ENCODE data around the gene SUGP2.

Gene SUGP2

DNA sequence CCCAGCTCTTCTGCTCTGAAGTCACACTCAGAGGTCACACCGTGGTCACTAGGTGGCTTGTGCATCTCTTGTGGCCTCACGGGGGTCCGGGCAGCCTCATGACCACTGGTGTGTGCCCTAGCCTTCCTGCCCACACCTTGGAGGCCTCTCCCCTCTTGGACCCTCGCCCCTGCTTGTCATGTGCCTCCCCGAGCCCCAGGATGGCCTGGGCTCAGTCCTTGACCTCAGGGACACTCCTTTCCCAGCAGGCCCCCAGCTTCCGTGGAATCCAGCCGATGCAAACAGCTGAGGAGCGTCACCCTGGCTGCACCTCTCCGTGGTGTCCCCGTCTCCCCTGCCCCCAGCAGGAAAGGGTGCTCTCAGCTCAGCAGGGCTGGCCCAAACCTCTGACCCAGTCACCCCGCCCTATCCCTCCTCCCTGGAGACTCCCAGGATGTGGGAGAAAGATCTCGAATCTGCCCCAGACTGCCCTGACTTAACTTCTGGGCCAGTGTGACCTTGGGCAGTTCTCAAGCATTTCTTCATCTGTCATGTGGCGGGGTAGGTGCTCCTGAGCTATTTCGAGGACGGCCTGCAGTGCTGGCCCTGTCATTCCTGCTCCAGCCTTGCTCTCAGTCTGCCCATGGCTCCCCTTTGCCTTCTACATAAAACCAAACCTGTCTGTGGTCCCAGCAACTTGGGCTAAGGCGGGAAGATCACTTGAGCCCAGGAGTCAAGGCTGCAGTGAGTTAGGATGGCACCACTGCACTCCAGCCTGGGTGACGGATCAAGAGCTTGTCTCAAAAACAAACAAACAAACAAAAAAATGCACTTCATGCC is 25.9 kb upstream of the SUGP2 start:
- DNase-seq, result no peak

DNA sequence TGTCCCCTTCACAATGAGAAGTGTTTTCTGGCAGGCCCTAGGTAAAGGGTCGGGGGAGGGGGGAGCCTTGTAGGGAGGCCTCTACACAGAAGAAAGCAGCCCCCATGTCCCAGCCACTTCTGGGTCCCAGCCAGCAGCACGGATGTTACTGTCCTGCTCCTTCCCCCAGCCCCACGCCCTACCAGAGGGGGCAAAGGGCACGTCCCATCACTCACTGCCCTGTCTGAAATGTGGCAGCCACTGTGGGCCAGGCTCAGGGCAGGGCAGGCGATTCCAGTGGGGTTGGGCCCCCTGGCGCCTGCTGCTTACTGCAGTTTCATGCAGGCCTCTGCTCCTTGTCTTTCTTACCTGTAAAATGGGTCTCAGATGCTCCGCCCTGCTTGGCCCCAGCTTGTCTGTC is 24.4 kb upstream of the SUGP2 start:
- DNase-seq, result no peak

DNA sequence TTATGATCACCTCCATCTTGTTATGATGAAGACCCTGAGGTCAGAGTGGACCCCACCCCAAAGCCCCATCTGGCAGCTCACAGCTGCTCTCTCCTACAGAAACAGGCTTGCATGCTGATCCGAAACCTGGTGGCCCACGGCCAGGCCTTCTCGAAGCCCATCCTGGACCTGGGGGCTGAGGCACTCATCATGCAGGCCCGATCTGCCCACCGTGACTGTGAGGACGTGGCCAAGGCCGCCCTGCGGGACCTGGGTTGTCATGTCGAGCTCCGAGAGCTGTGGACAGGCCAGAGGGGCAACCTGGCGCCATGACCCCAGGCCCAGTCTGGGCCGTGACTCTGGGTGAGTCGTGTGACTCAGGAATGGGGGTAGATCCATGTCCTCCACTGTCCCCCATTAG is 24.0 kb upstream of the SUGP2 start:
- DNase-seq, result no peak

DNA sequence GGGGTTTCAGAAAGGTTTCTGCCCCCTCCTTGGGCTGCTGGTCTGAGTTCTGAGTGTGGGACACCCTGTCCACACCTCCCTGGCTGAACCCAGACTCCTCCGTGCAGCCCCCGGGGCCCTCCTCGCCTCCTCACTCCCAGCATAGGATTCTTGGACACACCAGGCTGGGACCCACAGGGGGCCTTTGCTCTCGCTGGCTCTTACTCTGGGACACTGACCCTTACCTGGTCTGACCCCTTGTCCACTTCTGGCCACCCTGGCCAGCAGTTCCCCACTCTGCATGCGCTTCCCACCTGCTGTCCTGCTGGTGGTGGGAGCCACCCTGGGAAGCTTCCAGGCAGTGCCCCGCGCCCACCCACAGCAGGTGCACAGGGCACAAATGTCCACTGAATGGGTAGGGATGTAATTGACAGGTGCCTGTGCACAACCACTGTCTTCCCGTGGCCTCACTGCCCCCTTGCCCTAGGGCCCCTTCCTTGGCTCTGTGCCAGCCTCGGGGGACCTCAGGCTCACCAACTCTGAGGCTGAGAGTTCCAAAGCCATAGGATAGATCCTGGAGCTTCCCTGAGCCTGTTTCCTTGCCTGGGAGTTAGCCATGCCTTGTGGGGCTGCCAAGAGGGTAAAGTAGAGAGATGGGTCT is 23.4 kb upstream of the SUGP2 start:
- no peak for DNase-seq

DNA sequence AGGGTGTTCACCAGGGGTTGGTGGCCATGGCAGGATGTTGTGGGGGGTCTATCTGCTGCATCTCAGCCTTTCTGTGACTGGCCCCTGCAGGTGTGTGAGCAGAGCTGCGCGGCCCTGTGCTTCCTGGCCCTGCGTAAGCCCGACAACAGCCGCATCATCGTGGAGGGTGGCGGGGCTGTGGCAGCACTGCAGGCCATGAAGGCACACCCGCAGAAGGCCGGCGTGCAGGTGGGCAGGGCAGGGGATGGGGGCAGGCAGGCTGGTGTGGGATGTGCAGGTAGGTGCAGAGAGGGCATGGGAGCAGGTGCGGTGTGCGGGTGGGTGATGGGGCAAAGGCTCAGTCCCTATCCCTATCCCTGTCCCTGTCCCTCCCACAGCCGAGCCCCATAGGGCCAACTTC is 22.4 kb upstream of the SUGP2 start:
- DNase-seq, result no peak

DNA sequence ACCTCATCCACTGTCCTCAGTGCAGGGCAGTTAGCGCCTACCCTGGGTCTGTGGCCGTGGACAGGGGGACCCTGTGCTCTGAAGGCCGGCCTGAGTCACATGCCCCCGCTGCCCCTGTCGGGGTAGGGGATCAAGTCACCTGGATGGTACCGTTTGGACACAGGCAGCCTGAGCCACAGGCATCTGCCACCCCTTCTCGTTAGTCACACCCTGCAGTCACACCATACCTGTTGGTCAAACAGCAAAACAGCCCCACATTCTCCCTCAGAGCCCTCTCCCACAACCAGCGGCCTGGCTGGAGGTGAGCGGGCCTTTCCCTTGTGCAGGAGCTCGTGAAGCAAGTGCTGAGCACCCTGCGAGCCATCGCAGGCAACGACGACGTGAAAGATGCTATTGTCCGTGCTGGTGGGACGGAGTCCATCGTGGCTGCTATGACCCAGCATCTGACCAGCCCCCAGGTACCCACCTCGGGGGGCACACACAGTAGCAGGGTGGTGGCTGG is 21.7 kb upstream of the SUGP2 start:
- DNase-seq, result no peak

DNA sequence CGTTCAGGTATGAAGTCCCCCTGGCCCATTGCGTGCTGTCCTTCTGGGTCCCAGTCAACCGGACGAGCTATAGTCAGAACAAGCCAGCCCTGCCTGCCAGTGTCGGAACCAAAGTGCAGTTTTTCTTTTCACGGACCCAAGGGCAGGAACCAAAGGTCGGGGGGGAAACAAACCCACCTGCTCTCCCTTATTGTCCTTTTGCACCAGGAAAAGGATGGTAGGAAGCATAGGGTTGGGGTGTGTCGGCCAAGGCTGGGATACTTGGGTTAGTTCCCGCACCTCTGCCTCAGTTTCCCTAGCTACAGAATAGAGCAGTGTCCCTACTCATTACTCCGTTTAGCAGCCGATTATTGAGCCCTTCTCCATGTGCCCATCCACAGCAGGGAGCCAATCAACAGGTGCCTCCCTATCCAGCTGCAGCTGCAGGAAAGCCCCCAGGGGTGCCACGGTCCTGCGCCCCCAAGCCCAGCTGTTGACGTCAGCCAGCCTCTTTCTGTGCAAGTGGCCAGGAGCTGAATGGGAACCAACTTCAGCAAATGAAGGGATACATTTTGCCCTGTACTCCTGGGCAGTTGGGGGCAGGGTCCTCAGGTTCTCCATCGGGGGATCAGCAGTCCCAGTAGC is 21.1 kb upstream of the SUGP2 start:
- no peak for DNase-seq

DNA sequence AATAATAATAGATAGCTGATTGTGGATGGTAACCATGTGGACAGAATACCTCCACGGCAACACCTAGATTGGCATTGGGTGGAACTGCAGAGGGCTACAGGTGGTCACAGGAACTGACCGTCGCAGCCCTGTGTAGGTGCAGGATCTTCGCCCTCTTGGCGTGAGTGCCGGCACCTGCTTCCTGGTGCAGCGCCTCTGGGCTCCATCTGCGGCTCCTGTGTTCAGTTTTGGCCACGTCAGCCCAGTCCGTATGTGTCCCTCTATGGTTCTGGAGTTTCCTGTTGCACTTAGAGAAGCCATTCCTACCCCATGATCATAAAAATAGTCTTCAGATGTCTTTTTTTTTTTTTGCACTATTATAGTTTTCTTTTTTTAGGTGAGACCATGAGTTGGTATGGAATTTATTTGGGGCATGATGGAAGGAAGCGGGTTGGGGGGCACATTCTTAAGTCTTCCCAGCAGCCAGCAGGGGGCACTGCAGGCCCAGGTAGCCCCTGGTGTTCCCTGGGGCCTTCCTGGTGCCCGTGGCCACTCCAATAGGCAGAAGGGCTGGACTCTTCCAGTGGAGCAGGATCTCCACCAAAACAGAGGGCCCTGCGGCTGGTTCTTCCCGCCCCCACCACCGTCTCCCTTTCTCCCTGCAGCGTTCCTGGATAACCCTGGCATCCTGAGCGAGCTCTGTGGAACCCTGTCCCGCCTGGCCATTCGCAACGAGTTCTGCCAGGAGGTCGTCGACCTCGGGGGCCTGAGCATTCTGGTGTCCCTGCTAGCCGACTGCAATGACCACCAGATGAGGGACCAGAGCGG is 20.4 kb upstream of the SUGP2 start:
- peak; percentile 67 for DNase-seq

DNA sequence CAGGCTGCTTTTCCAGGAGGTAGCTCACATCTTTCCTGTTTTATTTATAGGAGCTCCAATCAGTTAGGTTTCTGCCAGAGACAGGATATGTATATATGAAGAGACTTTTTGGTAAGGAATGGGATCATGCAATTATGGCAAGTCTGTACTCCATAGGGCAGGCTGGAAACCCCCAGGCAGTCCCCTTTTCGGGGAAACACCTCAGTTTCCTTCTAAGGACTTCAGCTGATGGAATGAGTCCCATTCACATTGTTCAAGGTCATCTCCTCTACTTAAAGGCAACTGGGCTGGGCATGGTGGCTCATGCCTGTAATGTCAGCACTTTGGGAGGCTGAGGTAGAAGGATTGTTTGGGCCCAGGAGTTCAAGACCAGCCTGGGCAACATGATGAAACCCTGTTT is 19.6 kb upstream of the SUGP2 start:
- no peak for DNase-seq

DNA sequence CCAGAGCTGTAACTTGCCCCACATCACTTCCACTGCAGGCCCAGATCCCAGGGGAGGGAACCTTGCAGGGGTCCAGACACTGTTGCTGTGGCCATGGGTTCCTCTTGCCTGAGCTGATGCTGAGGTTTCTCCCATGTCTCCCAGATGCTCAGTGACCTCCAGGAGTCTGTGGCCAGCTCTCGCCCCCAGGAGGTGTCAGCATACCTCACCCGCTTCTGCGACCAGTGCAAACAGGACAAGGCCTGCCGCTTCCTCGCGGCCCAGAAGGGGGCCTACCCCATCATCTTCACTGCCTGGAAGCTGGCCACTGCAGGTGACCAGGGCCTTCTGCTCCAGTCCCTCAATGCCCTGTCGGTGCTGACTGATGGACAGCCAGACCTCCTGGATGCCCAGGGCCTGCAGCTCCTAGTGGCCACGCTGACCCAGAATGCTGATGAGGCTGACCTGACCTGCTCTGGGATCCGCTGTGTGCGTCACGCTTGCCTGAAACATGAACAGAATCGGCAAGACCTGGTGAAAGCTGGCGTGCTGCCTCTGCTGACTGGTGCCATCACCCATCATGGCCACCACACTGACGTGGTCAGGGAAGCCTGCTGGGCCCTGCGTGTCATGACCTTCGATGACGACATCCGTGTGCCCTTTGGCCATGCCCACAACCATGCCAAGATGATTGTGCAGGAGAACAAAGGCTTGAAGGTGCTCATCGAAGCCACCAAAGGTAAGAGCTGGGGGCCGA is 18.3 kb upstream of the SUGP2 start:
- DNase-seq, result no peak

DNA sequence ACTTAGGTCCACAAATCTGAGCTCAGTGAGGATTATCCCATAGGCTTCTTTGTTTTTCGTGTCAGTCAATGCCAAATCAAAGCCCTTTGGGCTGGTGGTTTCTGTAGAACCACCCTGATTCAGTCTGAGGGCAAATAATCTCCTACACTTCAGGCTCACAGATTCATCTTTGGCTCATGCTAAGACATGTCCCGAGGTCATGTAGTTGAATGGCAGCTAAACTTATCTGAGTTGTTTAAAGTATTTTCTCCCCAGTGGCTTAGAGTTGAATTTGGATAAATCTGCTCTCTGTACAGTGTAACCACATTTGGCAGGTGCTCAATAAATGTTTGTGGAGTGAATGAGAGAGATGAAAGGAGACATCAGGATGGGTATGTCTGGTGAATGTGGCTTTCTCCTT is 17.4 kb upstream of the SUGP2 start:
- no peak for DNase-seq

DNA sequence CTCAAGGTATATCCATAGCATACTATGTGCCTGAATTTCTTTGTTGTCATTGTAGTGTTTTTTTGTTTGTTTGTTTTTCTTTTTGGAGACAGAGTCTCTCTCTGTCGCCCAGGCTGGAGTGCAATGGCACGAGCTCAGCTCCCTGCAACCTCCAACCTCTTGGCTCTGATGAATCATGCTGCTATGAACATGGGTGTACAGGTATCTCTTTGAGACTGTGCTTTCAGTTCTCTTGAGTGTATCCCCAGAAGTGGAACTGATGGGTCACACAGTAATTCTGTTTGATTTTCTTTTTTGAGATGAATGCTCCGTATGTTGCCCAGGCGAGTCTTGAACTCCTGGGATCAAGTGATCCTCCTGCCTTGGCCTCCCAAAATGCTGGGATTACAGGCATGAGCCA is 16.8 kb upstream of the SUGP2 start:
- DNase-seq, result no peak

DNA sequence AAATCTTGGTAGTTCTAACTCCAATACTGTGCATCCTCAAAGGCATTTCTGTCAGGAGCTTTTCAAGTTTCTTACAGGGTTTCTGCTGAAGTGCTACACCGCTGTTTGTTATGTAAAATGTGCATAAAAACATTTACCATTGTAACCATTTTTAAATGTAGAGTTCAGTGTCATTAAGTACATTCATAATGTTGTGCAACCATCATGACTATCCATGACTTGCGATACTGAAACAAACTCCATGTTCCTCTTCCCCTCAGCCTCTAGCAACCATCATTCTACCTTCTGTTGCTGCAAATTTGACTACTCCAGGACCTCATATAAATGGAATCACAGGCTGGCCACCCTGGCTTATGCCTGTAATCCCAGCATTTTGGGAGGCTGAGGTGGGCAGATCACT is 16.1 kb upstream of the SUGP2 start:
- DNase-seq, result no peak

DNA sequence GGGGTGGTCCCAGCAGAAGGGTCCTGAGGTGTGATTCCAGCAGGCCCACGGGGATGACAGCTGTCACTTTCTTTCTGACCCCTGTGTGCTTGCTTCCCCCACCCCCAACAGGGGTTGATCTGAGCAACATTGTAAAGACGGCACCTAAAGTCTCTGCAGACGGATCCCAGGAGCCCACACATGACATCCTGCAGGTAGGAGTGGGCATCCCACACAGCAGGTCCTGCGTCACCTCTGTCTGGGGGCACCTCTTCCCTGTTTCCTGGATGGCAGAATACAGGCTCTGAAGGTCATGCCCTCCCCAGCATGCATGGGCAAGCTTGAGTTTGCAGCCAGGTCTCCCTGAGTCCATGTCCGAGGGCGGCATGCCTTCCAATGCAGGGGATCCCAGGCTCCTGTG is 10.6 kb upstream of the SUGP2 start:
- no peak for DNase-seq

DNA sequence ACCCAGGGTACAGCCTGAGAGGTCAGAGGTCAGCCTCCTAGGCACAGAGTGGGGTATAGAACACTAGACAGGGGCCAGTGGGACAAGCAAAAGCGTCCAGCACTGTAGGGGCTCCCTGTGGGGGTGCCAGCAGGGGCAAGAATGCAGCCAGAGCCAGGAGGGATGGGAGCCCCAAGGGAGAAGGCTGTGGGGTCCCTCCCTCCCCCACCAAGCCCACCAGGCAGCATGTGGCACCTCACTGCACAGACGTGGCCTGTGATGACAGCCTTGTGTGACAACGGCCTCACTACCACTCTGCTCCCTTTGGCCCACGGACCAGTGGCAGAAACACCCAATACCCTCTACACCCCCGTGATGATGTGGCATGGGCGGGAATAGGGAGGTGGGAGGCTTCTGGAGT is 10.2 kb upstream of the SUGP2 start:
- no peak for DNase-seq

DNA sequence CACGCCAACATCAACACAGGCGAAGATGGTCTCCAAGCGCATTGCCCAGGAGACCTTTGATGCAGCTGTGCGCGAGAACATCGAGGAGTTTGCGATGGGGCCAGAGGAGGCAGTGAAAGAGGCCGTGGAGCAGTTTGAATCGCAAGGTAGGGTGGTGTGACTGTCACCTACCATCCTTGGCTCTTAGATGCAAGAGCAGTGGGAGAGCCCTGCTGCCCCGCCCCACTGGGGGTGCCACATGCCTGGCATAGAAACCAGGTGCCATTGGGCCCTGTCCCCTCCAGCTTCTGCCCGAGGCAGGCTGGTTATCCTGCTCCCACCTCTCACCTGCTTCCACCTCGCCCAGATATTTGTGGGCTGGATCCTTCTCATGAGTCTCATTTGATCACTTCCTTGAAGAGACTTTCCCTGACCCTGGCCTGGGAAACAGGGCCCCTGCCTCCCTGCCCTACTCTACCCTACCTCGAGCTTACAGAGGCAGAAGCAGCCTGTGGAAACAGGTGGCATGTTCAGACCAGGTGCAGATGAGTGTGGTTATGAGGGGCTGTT is 9.5 kb upstream of the SUGP2 start:
- no peak for DNase-seq

DNA sequence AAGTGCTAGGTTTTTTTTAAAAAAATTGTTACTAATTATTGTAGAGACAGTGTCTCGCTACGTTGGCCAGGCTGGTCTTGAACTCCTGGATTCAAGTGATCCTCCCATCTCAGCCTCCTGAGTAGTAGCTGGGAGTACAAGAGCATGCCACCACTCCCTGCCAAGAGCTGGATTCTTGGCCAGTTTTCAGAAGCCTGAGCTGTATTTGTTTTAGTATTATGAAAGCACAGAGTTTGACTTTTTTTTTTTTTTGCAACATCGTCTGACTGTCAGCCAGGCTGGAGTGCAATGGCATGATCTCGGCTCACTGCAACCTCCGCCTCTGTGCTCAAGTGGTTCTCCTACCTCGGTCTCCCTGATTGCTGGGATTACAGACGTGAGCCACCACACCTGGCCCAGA is 7.1 kb upstream of the SUGP2 start:
- no peak for DNase-seq

DNA sequence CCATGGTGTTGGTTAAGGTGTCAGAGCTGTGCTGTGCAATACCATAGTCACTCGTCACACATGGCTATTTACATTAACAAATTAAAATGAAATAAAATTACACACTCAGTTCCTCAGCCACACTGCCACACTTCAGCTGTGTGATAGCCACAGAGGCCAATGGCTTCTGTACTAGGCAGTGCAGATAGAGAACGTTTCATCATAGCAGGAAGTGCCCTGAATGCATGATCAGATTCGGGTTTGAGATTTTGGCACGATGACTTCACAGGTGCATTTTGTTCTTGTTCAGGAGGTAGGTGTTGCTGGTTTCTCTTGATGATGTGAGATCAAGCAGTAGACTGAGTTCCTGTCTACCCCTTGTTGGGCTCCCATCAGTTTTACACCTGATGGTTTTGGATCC is 6.6 kb upstream of the SUGP2 start:
- DNase-seq, result no peak

DNA sequence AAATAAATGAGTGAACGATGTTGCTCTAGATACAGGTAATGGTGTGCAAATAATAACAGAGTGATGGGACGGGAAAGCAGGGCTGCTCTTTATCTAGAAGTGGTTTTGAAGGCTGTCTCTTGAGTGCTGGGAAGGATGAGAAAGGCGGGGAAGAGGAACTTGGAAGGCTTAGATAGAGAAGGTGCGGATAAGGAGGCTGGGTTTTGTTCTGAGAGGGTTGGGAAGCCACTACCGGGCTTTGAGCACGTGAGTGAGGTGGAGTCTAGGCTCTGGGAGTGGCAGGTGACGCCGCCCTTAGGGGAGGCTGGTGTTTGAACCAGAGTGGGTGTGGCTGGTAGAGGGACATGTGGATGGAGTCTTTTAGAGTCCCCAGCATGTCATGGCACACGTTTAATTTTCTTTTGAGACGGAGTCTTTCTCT is 897 bp upstream of the SUGP2 start:
- DNase-seq, result peak; percentile 62

DNA sequence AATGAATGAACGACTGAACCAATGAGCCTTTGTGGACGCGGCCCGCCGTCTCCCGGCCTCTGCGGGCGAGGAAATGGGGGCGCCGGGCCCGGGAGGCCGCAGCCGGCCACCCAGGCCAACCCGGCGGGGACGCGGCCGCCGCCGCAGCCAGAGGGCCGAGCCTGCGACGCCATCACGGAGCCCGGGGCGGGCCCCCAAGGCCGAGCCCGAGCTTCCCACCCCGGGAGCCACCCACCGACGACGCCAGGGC is 216 bp downstream of the SUGP2 start:
- DNase-seq, result no peak

DNA sequence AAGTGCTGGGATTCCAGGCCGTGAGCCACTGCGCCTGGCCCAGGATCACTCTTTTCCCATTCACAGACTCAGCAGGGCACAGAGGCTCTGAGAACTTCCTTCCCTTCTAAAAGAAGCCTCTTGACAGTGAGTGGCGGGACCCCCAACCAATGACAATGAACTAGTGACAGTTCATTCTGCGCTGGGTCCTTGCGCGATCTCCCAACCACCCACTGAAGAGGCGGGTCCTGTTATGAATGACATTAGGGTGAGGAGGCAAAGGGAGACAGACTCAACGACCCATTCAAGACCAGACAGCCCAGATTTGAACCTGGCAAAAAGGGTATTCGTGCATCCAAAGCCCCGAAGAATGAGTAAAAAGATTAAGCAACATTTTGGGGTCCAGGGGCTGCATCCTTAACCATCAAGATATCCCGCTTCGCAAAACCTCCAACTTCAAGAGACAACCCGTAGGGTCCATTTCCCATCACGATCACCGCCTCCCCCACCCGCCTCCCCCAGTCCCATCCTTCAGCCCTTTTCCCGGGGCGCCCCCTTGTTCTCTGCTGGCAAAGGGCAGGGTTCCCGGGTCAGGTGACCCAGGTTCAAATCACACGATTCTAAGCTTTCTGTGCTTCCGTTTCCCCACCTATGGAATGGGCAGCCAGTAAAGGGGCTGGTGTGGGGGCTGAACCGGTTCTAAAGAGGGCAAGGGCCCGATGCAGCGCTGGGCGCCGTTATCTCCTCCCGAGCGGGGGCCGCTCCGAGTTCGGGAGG is 719 bp downstream of the SUGP2 start:
- DNase-seq, result peak; percentile 84

DNA sequence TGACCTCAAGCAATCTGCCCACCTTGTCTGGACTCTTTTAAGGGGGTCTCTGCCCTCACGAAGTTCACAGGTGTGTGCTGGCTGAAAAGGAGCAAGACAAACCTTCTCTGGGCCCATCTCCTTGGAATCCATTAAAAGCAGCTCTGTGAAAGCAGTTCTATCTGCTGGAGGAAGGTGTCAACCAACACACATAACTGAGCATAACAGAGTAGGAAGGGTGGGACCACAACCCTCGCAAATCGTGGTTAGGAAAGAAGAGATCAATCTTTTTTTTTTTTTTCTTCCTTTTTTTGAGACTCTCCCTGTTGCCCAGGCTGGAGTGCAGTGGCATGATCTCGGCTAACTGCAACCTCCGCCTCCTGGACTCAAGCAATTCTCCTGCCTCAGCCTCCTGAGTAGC is 1.4 kb downstream of the SUGP2 start:
- no peak for DNase-seq
